Esophagus squamous epithelium (tissue), 5 donors: ENCODE measurements around the gene F2RL1. TPM values are rescaled to one million over a fixed set of nuclear protein-coding genes. Genes with fewer than 3 reads are reported as not detected.
A peak's percentile ranks its signal among the peaks of the same experiment; 100 is the strongest.

Source experiments
- DNase-seq: peaks from one replicate; lab custom pipeline; 2025; lab: John Stamatoyannopoulos, UW
- H3K27ac ChIP-seq, 4 donors: fragments of 200-600 bp; sonication (generic); one replicate each; pipeline ENCODE4 v1.5.1; 2016 to 2019; ENCODE audit warnings: mild to moderate bottlenecking in 1 of 4
- H3K27me3 ChIP-seq, 4 donors: fragments of 200-600 bp; sonication (generic); 1 replicate in 3 of 4; 2 replicates in 1 of 4; pipeline versions ENCODE4 v1.5.1 to v1.6.0; 2017 to 2021; ENCODE audit warnings: antibody characterized with exemption in 1 of 4
- H3K36me3 ChIP-seq, 3 donors: fragments of 200-600 bp; sonication (generic); one replicate each; pipeline ENCODE4 v1.5.1; 2016 to 2019
- H3K4me1 ChIP-seq, 3 donors: fragments of 200-600 bp; sonication (generic); one replicate each; pipeline ENCODE4 v1.5.1; 2017 to 2019
- H3K4me3 ChIP-seq, 4 donors: fragments of 200-600 bp; sonication (generic); 1 replicate in 3 of 4; 2 replicates in 1 of 4; pipeline ENCODE4 v1.5.1; 2016 to 2019; ENCODE audit warnings: mild to moderate bottlenecking in 2 of 4, moderate library complexity in 1 of 4
- H3K9me3 ChIP-seq, 3 donors: fragments of 200-600 bp; sonication (generic); one replicate each; pipeline ENCODE4 v1.5.1; 2016 to 2019
- CTCF ChIP-seq, 6 experiments: fragments of 450-650 bp in 4 of 6; fragments of 200-600 bp in 2 of 6; sonication (generic) in 2 of 6; IDR thresholded peaks; one replicate each; pipeline ENCODE4 v1.5.1; 2016 to 2019; ENCODE audit warnings: antibody characterized with exemption in 6 of 6, mild to moderate bottlenecking in 4 of 6, moderate library complexity in 4 of 6
- POLR2A ChIP-seq, 4 donors: fragments of 450-650 bp; IDR thresholded peaks; one replicate each; pipeline ENCODE4 v1.6.1; 2017; ENCODE audit warnings: antibody characterized with exemption in 4 of 4, mild to moderate bottlenecking in 4 of 4, moderate library complexity in 3 of 4
- WGBS, 2 donors: methylation state at CpG; one replicate each; pipeline ENCODE4 v1.1.5; 2018; 5-methylcytosine and 5-hydroxymethylcytosine counted together
- intact Hi-C: fragments of 100-400 bp; cut with DNase I; formaldehyde crosslinking; loops from one replicate; pipeline ENCODE4 v1.15.0; 2022
- total RNA-seq, 4 donors: library from RNA; depleted of rRNA; stranded (reverse); fragments of >200 nt; gene quantifications; one replicate each; pipeline ENCODE4 v1.1.0, GENCODE V29; 2016
- donor health status: DM: yes; HTN: yes; CAD: no.

The F2RL1 gene
- total RNA-seq, 4 donors from 2014 or later = 9.0 to 15.8 (median 11.8) TPM

GRCh38 chr5:76789991-76790581 is 28.7 kb upstream of the F2RL1 start:
- TF ChIP-seq CTCF (IDR thresholded peaks at IDR 0.05) (no peak), POLR2A (IDR thresholded peaks at IDR 0.05) (no peak)
- Histone ChIP-seq H3K4me3 (no peak overlapping the region), H3K4me1 (peaks cover 5 to 55% (median 17%) of the 10 kb centered on the region in 3 donors), H3K27me3 (no peaks in the 10 kb centered on the region), H3K27ac (peak overlapping the region; percentile 52 to 82 (median 76)), H3K9me3 (no peaks in the 10 kb centered on the region), H3K36me3 (no peaks in the 10 kb centered on the region)
- intact Hi-C loops = no loop called here
- no peak for DNase-seq
- 42 to 44% methylated on average over 8 of the region's 8 CpGs for WGBS, 2 donors

GRCh38 chr5:76790632-76791290 is 28.1 kb upstream of the F2RL1 start:
- Histone ChIP-seq H3K27me3 (no peaks in the 10 kb centered on the region), H3K4me1 (peaks cover 5 to 51% (median 17%) of the 10 kb centered on the region in 3 donors), H3K4me3 (no peak overlapping the region), H3K9me3 (no peaks in the 10 kb centered on the region), H3K36me3 (no peaks in the 10 kb centered on the region), H3K27ac (peak overlapping the region; percentile 35 to 82 (median 76))
- no peak for TF ChIP-seq POLR2A (IDR thresholded peaks at IDR 0.05)
- TF ChIP-seq CTCF (IDR thresholded peaks at IDR 0.05) = no peak
- 6 to 20% methylated on average over 3 of the region's 3 CpGs for WGBS, 2 donors
- intact Hi-C loops = no loop called here
- no peak for DNase-seq

- WGBS, 2 donors = 77 to 89% methylated on average over 1 of the region's 1 CpG
- H3K27ac ChIP-seq = peak overlapping the region in 3 of 4 donors; percentile 74 to 82 (median 79)
- intact Hi-C loops = no loop called here
- H3K27me3 ChIP-seq = no peaks in the 10 kb centered on the region
- H3K4me1 ChIP-seq = peaks cover 5 to 49% (median 17%) of the 10 kb centered on the region in 3 donors
- H3K9me3 ChIP-seq = no peaks in the 10 kb centered on the region
- H3K36me3 ChIP-seq = no peaks in the 10 kb centered on the region
- no peak for DNase-seq
- no peak for TF ChIP-seq CTCF (IDR thresholded peaks at IDR 0.05)
- TF ChIP-seq POLR2A (IDR thresholded peaks at IDR 0.05) = no peak
- H3K4me3 ChIP-seq = no peak overlapping the region
Observed at GRCh38 chr5:76791461-76791860, 27.4 kb upstream of the F2RL1 start.

- no peak for TF ChIP-seq CTCF (IDR thresholded peaks at IDR 0.05)
- TF ChIP-seq POLR2A (IDR thresholded peaks at IDR 0.05) = no peak
- no peak overlapping the region for H3K27ac ChIP-seq
- no peaks in the 10 kb centered on the region for H3K36me3 ChIP-seq
- H3K4me3 ChIP-seq = no peak overlapping the region
- intact Hi-C loops = no loop called here
- peaks cover 5 to 21% (median 14%) of the 10 kb centered on the region in 3 donors for H3K4me1 ChIP-seq
- DNase-seq = no peak
- WGBS, 2 donors = 53 to 82% methylated on average over 4 of the region's 4 CpGs
- no peaks in the 10 kb centered on the region for H3K9me3 ChIP-seq
- no peaks in the 10 kb centered on the region for H3K27me3 ChIP-seq
Observed at GRCh38 chr5:76794871-76795270, 24.0 kb upstream of the F2RL1 start.

GRCh38 chr5:76799588-76799987 is 19.2 kb upstream of the F2RL1 start:
- WGBS, 2 donors = 50 to 56% methylated on average over 1 of the region's 1 CpG
- no peak for DNase-seq

More at GRCh38 chr5:76799588-76799987, 19.2 kb upstream of the F2RL1 start:
- TF ChIP-seq CTCF (IDR thresholded peaks at IDR 0.05) (no peak), POLR2A (IDR thresholded peaks at IDR 0.05) (no peak)
- Histone ChIP-seq H3K4me3 (no peak overlapping the region), H3K9me3 (no peaks in the 10 kb centered on the region), H3K27me3 (no peaks in the 10 kb centered on the region), H3K4me1 (peaks cover 0 to 5% (median 5%) of the 10 kb centered on the region in 3 donors), H3K27ac (no peak overlapping the region), H3K36me3 (no peaks in the 10 kb centered on the region)
- intact Hi-C loops = no loop called here
